Measurements from ENCODE around the gene HTT-AS.

GRCh38 chr4:3070709-3071500, 3.4 kb downstream of the HTT-AS start:
- TF ChIP-seq, protein P1, sequence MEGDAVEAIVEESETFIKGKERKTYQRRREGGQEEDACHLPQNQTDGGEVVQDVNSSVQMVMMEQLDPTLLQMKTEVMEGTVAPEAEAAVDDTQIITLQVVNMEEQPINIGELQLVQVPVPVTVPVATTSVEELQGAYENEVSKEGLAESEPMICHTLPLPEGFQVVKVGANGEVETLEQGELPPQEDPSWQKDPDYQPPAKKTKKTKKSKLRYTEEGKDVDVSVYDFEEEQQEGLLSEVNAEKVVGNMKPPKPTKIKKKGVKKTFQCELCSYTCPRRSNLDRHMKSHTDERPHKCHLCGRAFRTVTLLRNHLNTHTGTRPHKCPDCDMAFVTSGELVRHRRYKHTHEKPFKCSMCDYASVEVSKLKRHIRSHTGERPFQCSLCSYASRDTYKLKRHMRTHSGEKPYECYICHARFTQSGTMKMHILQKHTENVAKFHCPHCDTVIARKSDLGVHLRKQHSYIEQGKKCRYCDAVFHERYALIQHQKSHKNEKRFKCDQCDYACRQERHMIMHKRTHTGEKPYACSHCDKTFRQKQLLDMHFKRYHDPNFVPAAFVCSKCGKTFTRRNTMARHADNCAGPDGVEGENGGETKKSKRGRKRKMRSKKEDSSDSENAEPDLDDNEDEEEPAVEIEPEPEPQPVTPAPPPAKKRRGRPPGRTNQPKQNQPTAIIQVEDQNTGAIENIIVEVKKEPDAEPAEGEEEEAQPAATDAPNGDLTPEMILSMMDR (IDR thresholded peaks at IDR 0.05), result no peak
- no peak for TF ChIP-seq POLR2A (IDR thresholded peaks at IDR 0.05)
- no peak for TF ChIP-seq POLR2AphosphoS5 (IDR thresholded peaks at IDR 0.05)
- no peak for TF ChIP-seq EP300 (IDR thresholded peaks at IDR 0.05)

Data from stomach (tissue), 4 donors.